Fibroblast of lung (primary cell): ENCODE data around the gene TAF5L. TPM values are rescaled to one million over a fixed set of nuclear protein-coding genes. Genes with fewer than 3 reads are reported as not detected.

Source experiments
- DNase-seq, 2 donors: peaks; one replicate each; pipeline versions ENCODE4 v3.0.0 to v3.0.0-alpha.2; 2010; ENCODE audit warnings: low read depth in 2 of 2
- H2AFZ ChIP-seq: 2 replicates; pipeline ENCODE4 v1.5.1; 2012; ENCODE audit warnings: low read length, control low read depth, inconsistent platforms
- H3K27ac ChIP-seq: 2 replicates; pipeline ENCODE4 v1.5.1; 2011; ENCODE audit warnings: low read length, control low read depth; ENCODE audit not compliant: insufficient read depth
- H3K27me3 ChIP-seq: 2 replicates; pipeline ENCODE4 v1.5.1; 2011; ENCODE audit warnings: mild to moderate bottlenecking, low read length; ENCODE audit not compliant: control insufficient read depth, insufficient read depth
- H3K36me3 ChIP-seq: 2 replicates; pipeline ENCODE4 v1.5.1; 2011; ENCODE audit warnings: low read length; ENCODE audit not compliant: control insufficient read depth, insufficient read depth
- H3K4me1 ChIP-seq: 2 replicates; pipeline ENCODE4 v1.5.1; 2011; ENCODE audit warnings: low read length; ENCODE audit not compliant: control insufficient read depth, insufficient read depth; ENCODE audit errors: extremely low read depth
- H3K4me2 ChIP-seq: 2 replicates; pipeline ENCODE4 v1.5.1; 2011; ENCODE audit warnings: low read length, control low read depth; ENCODE audit not compliant: insufficient read depth; ENCODE audit errors: extremely low read depth
- H3K4me3 ChIP-seq, 4 experiments: fragments of 200-600 bp in 1 of 4; sonication (generic) in 1 of 4; replicated peaks in 1 of 4; 2 replicates each; pipeline ENCODE4 v1.5.1; 2011 to 2016; ENCODE audit warnings: low read length in 4 of 4, low read depth in 3 of 4, mild to moderate bottlenecking in 3 of 4, control low read depth in 2 of 4, inconsistent platforms in 1 of 4, mixed read lengths in 1 of 4; ENCODE audit not compliant: insufficient read depth in 1 of 4; ENCODE audit errors: control extremely low read depth in 1 of 4
- H3K79me2 ChIP-seq: 2 replicates; pipeline ENCODE4 v1.5.1; 2012; ENCODE audit warnings: mild to moderate bottlenecking, low read length, inconsistent platforms; ENCODE audit not compliant: control insufficient read depth, insufficient read depth
- H3K9ac ChIP-seq: 2 replicates; pipeline ENCODE4 v1.5.1; 2011; ENCODE audit warnings: mild to moderate bottlenecking, low read length, control low read depth; ENCODE audit not compliant: insufficient read depth
- H3K9me3 ChIP-seq: 2 replicates; pipeline ENCODE4 v1.5.1; 2012; ENCODE audit warnings: low read depth, low read length; ENCODE audit not compliant: control insufficient read depth, insufficient read depth
- H4K20me1 ChIP-seq: 2 replicates; pipeline ENCODE4 v1.5.1; 2011; ENCODE audit warnings: low read length; ENCODE audit not compliant: control insufficient read depth, insufficient read depth; ENCODE audit errors: extremely low read depth
- CTCF ChIP-seq, 2 donors: IDR thresholded peaks in 1 of 2; conservative IDR thresholded peaks in 1 of 2; 1 replicate in 1 of 2; 2 replicates in 1 of 2; pipeline ENCODE4 v1.5.1; 2011 to 2012; ENCODE audit warnings: low read length in 2 of 2, control low read depth in 1 of 2, inconsistent platforms in 1 of 2, low read depth in 1 of 2, mild to moderate bottlenecking in 1 of 2
- EZH2 ChIP-seq: IDR thresholded peaks from 2 replicates; pipeline ENCODE4 v1.5.1; 2012; ENCODE audit warnings: low read length, control low read depth, mild to moderate bottlenecking; ENCODE audit errors: missing control alignments
- polyA plus RNA-seq, 2 donors: library from polyadenylated mRNA; depleted of rRNA in 1 of 2; stranded (reverse) in 1 of 2; unstranded in 1 of 2; fragments of >200 nt; gene quantifications; 2 replicates each; pipeline ENCODE4 v1.2.1, GENCODE V29; 2011 to 2012; ENCODE audit warnings: missing spikeins in 1 of 2
- total RNA-seq: library from RNA; depleted of rRNA; stranded (reverse); fragments of >200 nt; gene quantifications from 2 replicates; pipeline ENCODE4 v1.2.1, GENCODE V29; 2014

Gene TAF5L
- total and polyA plus RNA-seq, 2 donors (not counting 1 experiment from before 2014, with no cell fraction given): 17.3 to 18.6 TPM

GRCh38 chr1:229613938-229614337, 12.0 kb downstream of the TAF5L start:
- no peaks in the 10 kb centered on the region for H3K27me3 ChIP-seq
- peaks cover 37% of the 10 kb centered on the region for H3K79me2 ChIP-seq
- no peaks in the 10 kb centered on the region for H3K4me1 ChIP-seq
- no peak overlapping the region for H3K27ac ChIP-seq
- H3K9ac ChIP-seq: no peak overlapping the region
- TF ChIP-seq CTCF (conservative IDR thresholded peaks at IDR 0.05 in 1 of 2, IDR thresholded peaks at IDR 0.05 in 1 of 2; ENCODE audit: low read depth in 1 of 2, low read length in 2 of 2) (no peak), EZH2 (no peak)
- H3K4me2 ChIP-seq: no peak overlapping the region
- no peak overlapping the region for H2AFZ ChIP-seq
- no peaks in the 10 kb centered on the region for H4K20me1 ChIP-seq
- no peak overlapping the region for H3K4me3 ChIP-seq
- H3K9me3 ChIP-seq: no peaks in the 10 kb centered on the region
- H3K36me3 ChIP-seq: peaks cover 9% of the 10 kb centered on the region
- no peak for DNase-seq

GRCh38 chr1:229608590-229608989, 17.3 kb downstream of the TAF5L start:
- H3K4me3 ChIP-seq: no peak overlapping the region
- no peaks in the 10 kb centered on the region for H4K20me1 ChIP-seq
- H3K27me3 ChIP-seq: no peaks in the 10 kb centered on the region
- no peak overlapping the region for H3K4me2 ChIP-seq
- H3K9me3 ChIP-seq: no peaks in the 10 kb centered on the region
- H3K36me3 ChIP-seq: peaks cover 13% of the 10 kb centered on the region
- H3K9ac ChIP-seq: no peak overlapping the region
- H3K27ac ChIP-seq: no peak overlapping the region
- no peak for DNase-seq
- TF ChIP-seq CTCF (conservative IDR thresholded peaks at IDR 0.05 in 1 of 2, IDR thresholded peaks at IDR 0.05 in 1 of 2; ENCODE audit: low read depth in 1 of 2, low read length in 2 of 2): no peak
- no peak for TF ChIP-seq EZH2
- no peak overlapping the region for H2AFZ ChIP-seq
- H3K79me2 ChIP-seq: no peaks in the 10 kb centered on the region
- H3K4me1 ChIP-seq: no peaks in the 10 kb centered on the region

GRCh38 chr1:229607370-229607769, 18.6 kb downstream of the TAF5L start:
- Histone ChIP-seq H3K9ac (no peak overlapping the region), H3K4me1 (no peaks in the 10 kb centered on the region), H3K9me3 (no peaks in the 10 kb centered on the region), H4K20me1 (no peaks in the 10 kb centered on the region), H3K4me2 (no peak overlapping the region), H3K79me2 (no peaks in the 10 kb centered on the region), H3K27ac (no peak overlapping the region), H3K27me3 (no peaks in the 10 kb centered on the region), H3K36me3 (peaks cover 12% of the 10 kb centered on the region), H3K4me3 (no peak overlapping the region), H2AFZ (no peak overlapping the region)
- no peak for DNase-seq
- TF ChIP-seq CTCF (conservative IDR thresholded peaks at IDR 0.05 in 1 of 2, IDR thresholded peaks at IDR 0.05 in 1 of 2; ENCODE audit: low read depth in 1 of 2, low read length in 2 of 2) (no peak), EZH2 (no peak)
